ENCODE measurements around the gene GEMIN7.
"Not testable (repeated sequence)": the region's sequence is repeated elsewhere in the genome, so short reads cannot be mapped to it uniquely, and the experiment has no call there.

DNA sequence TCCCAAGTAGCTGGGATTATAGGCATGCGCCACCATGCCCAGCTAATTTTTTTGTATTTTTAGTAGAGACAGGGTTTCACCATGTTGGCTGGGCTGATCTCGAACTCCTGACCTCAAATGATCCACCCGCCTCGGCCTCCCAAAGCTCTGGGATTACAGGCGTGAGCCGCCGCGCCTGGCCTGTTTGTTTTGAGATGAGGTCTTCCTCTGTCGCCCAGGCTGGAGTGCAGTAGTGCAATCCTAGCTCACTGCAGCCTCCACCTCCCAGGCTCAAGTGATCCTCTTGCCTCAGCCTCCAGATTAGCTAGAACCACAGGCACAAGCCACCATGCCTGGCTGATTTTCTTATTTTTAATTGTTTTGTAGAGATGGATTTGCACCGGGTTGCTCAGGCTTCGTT is 27.3 kb downstream of the GEMIN7 start:
- TF ChIP-seq, protein P1, sequence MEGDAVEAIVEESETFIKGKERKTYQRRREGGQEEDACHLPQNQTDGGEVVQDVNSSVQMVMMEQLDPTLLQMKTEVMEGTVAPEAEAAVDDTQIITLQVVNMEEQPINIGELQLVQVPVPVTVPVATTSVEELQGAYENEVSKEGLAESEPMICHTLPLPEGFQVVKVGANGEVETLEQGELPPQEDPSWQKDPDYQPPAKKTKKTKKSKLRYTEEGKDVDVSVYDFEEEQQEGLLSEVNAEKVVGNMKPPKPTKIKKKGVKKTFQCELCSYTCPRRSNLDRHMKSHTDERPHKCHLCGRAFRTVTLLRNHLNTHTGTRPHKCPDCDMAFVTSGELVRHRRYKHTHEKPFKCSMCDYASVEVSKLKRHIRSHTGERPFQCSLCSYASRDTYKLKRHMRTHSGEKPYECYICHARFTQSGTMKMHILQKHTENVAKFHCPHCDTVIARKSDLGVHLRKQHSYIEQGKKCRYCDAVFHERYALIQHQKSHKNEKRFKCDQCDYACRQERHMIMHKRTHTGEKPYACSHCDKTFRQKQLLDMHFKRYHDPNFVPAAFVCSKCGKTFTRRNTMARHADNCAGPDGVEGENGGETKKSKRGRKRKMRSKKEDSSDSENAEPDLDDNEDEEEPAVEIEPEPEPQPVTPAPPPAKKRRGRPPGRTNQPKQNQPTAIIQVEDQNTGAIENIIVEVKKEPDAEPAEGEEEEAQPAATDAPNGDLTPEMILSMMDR (IDR thresholded peaks at IDR 0.05): not testable (repeated sequence)
- not testable (repeated sequence) for TF ChIP-seq POLR2A, POLR2AphosphoS5, EP300 (IDR thresholded peaks at IDR 0.05)

Measured in suprapubic skin (tissue), 4 donors.